Upper lobe of right lung (tissue), 1 donor: ENCODE data around the gene PTPRG. TPM values are rescaled to one million over a fixed set of nuclear protein-coding genes. Genes with fewer than 3 reads are reported as not detected.
A peak's percentile ranks its signal among the peaks of the same experiment; 100 is the strongest.

Experiments used
- ATAC-seq: fragments of 200-7000 bp; cut with Tn5 transposase; one replicate; pipeline ENCODE4 v1.9.1; 2020; ENCODE audit warnings: mild to moderate bottlenecking, moderate library complexity
- DNase-seq: peaks from one replicate; pipeline ENCODE4 v3.0.0-alpha.2; 2020
- H3K27ac ChIP-seq: fragments of 200-600 bp; one replicate; pipeline ENCODE4 v1.8.0; 2022
- H3K27me3 ChIP-seq: fragments of 200-600 bp; one replicate; pipeline ENCODE4 v1.8.0; 2022; ENCODE audit warnings: mild to moderate bottlenecking
- H3K36me3 ChIP-seq: fragments of 200-600 bp; one replicate; pipeline ENCODE4 v1.8.0; 2022
- H3K4me1 ChIP-seq: fragments of 200-600 bp; one replicate; pipeline ENCODE4 v1.8.0; 2022
- H3K4me3 ChIP-seq: fragments of 200-600 bp; one replicate; pipeline ENCODE4 v1.8.0; 2022; ENCODE audit warnings: mild to moderate bottlenecking
- H3K9me3 ChIP-seq: fragments of 200-600 bp; one replicate; pipeline ENCODE4 v1.8.0; 2022
- intact Hi-C: fragments of 100-400 bp; cut with DNase I; formaldehyde crosslinking; loops from one replicate; pipeline ENCODE4 v1.11.0; 2022
- total RNA-seq: library from RNA; stranded (reverse); fragmentation: NEBNext Ultra II Directional; extraction: Animal tissue kit (Norgen Biotek cat#: 25700); gene quantifications from one replicate; pipeline ENCODE4 v1.2.1, GENCODE V29; 2021
- TF ChIP-seq, protein P1 (sequence below): fragments of 200-600 bp; IDR thresholded peaks from one replicate; pipeline ENCODE4 v1.8.0; 2022; ENCODE audit warnings: antibody characterized with exemption
- donor health status: DM: no; HTN: yes; CAD: no; lungs with severe emphysema.

PTPRG gene
- total RNA-seq, 1 donor from 2014 or later, result 86.7 TPM

DNA sequence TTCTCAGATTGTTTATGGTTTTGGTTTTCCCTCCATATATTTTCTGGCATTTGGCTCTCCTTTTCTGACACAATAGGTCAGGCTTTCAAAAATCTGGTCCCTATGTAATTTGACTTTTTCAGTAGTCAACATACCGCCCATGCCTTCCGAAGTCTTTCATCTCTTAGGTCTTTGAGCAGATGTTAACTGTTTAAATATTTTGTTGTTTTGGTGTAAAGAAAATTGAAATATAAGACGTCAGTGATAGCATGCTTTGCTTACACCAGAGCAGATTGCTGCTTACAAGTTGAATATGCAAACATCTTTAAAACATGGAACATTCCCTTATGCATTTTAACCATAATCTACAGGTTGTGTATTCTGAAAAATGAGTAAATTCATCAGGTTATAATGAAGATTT lies 233.0 kb downstream of the PTPRG start:
- H3K27ac ChIP-seq, result no peak overlapping the region
- no peak for DNase-seq
- TF ChIP-seq, protein P1, sequence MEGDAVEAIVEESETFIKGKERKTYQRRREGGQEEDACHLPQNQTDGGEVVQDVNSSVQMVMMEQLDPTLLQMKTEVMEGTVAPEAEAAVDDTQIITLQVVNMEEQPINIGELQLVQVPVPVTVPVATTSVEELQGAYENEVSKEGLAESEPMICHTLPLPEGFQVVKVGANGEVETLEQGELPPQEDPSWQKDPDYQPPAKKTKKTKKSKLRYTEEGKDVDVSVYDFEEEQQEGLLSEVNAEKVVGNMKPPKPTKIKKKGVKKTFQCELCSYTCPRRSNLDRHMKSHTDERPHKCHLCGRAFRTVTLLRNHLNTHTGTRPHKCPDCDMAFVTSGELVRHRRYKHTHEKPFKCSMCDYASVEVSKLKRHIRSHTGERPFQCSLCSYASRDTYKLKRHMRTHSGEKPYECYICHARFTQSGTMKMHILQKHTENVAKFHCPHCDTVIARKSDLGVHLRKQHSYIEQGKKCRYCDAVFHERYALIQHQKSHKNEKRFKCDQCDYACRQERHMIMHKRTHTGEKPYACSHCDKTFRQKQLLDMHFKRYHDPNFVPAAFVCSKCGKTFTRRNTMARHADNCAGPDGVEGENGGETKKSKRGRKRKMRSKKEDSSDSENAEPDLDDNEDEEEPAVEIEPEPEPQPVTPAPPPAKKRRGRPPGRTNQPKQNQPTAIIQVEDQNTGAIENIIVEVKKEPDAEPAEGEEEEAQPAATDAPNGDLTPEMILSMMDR, result no peak
- no peak overlapping the region for H3K4me3 ChIP-seq
- H3K36me3 ChIP-seq, result no peaks in the 10 kb centered on the region
- H3K4me1 ChIP-seq, result peaks cover 16% of the 10 kb centered on the region
- no peak for ATAC-seq
- no peaks in the 10 kb centered on the region for H3K9me3 ChIP-seq
- no peaks in the 10 kb centered on the region for H3K27me3 ChIP-seq
- intact Hi-C loops, result no loop called here

DNA sequence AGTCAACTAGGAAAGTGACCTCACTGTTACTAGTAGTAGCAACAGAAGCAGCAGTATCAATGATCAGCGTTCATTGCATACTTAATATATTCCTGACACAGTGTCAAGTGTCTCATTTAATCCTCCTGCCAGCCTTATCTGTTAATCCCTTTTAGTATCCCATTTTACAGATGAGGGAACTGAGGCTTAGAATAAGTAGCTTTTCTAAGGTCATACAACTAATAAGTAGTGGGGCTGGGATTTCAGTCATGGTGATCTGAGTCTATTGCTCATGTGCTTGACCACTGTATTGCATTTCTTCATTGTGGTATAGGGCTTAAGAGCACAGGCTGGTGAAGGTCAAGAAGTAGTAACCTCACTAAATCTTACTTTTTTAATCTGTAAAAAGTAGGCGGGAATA lies 233.6 kb downstream of the PTPRG start:
- no peak for DNase-seq
- H3K27me3 ChIP-seq, result no peaks in the 10 kb centered on the region
- no peak overlapping the region for H3K4me3 ChIP-seq
- H3K9me3 ChIP-seq, result no peaks in the 10 kb centered on the region
- TF ChIP-seq, protein P1, result no peak
- peaks cover 14% of the 10 kb centered on the region for H3K4me1 ChIP-seq
- intact Hi-C loops, result no loop called here
- no peaks in the 10 kb centered on the region for H3K36me3 ChIP-seq
- ATAC-seq, result no peak
- no peak overlapping the region for H3K27ac ChIP-seq

DNA sequence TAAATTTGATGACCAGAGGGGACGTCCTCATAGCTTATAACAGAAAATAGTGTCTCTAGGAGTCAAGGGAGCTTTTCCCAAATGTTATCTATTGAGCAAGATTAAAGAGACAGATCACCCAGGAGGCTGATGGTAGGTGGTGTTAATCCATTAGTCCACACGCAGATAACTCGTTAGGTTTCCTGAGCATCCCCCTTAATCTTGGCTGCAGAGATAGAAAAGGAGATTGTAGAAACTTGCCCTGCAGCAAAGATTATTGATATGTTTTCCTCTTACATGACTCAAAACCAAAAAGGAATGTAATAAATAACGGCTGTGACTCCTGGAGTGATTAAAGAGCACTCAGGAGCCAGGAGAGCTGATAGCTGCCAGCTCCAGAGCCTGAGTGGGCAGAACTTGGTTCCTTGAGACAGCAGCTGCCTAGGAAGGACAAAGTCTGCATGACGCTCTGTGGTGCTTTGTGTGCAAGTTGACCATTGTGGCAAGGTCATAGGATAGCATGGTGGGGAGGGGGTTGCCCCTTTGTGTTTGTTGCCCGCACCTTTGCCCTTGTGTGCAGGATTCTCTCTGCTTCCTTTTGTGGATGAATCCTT lies 234.8 kb downstream of the PTPRG start:
- TF ChIP-seq, protein P1, result no peak
- Histone ChIP-seq H3K4me3 (no peak overlapping the region), H3K27me3 (no peaks in the 10 kb centered on the region), H3K27ac (no peak overlapping the region), H3K9me3 (no peaks in the 10 kb centered on the region), H3K36me3 (no peaks in the 10 kb centered on the region), H3K4me1 (peaks cover 6% of the 10 kb centered on the region)
- DNase-seq, result no peak
- intact Hi-C loops, result no loop called here
- peak; percentile 49 for ATAC-seq

DNA sequence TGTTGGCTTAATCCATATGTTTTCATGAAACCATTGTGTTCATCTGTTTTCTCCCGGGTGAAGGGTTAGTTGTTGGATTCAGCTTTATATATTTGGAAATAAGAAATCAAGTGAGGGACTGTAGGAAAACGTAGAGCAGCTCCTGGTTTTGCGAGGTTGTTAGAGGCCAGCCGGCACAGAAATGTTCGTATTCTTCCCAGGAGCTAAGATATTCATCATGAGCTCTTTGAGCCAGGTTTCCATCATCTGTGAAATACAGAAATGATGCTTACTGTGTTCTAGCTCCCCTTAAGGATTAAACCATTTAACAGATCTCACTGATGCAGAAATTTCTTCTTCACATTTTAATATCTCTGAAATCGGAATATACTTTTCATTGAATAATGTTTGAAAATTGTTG lies 235.5 kb downstream of the PTPRG start:
- Histone ChIP-seq H3K4me1 (peaks cover 6% of the 10 kb centered on the region), H3K9me3 (no peaks in the 10 kb centered on the region), H3K4me3 (no peak overlapping the region), H3K27me3 (no peaks in the 10 kb centered on the region), H3K27ac (no peak overlapping the region), H3K36me3 (no peaks in the 10 kb centered on the region)
- intact Hi-C loops, result no loop called here
- TF ChIP-seq, protein P1, result no peak
- no peak for DNase-seq
- ATAC-seq, result no peak

DNA sequence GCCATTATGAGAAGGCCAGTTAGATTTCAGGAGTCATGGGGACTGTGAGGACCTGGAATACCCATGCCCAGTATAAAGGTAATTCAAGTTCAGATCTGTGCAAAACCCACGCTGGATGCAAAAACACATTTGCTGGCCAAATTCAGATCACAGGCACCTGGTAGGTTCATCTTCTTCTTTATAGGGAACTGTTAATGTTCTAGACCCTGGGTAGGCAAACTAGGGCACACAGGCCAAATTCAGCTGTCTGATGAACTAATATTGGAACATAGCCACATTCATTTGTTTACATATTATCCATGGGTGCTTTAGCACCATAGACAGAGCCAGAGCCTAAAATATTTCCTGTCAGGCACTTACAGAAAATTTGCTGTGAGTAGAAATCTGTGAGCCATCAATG lies 241.4 kb downstream of the PTPRG start:
- H3K4me3 ChIP-seq, result no peak overlapping the region
- DNase-seq (no peak), ATAC-seq (no peak)
- TF ChIP-seq, protein P1, result no peak
- H3K27ac ChIP-seq, result no peak overlapping the region
- peaks cover 22% of the 10 kb centered on the region for H3K4me1 ChIP-seq
- intact Hi-C loops, result no loop called here
- no peaks in the 10 kb centered on the region for H3K36me3 ChIP-seq
- no peaks in the 10 kb centered on the region for H3K27me3 ChIP-seq
- no peaks in the 10 kb centered on the region for H3K9me3 ChIP-seq

DNA sequence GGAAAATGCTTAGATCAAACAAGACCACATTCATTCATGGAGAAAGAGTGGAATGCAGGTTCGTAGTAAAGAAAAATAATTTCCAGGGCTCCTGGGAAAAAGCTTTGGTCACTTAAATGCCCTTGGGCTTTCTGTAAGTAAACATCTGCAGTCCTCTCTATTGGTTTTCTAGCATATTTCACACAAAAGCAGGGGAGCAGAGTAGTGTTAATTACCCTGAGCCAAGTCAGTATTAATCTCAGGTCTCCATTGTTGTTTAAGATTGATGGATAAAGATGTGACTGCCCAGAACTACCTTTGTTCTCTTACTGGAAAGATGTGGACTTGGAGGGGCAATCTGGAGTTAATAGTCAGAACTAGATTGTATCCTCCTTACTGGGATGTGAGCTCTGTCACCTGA lies 242.6 kb downstream of the PTPRG start:
- Histone ChIP-seq H3K27ac (no peak overlapping the region), H3K9me3 (no peaks in the 10 kb centered on the region), H3K27me3 (no peaks in the 10 kb centered on the region), H3K4me1 (peaks cover 34% of the 10 kb centered on the region), H3K36me3 (no peaks in the 10 kb centered on the region), H3K4me3 (no peak overlapping the region)
- intact Hi-C loops, result no loop called here
- no peak for ATAC-seq
- TF ChIP-seq, protein P1, result no peak
- no peak for DNase-seq
